Muscle layer of colon (tissue), 2 donors: ENCODE measurements around the gene FBXO42.

Source experiments
- H3K27ac ChIP-seq: one replicate; pipeline ENCODE4 v1.7.0; 2013; ENCODE audit warnings: low read depth, mild to moderate bottlenecking, low read length, moderate library complexity
- H3K27me3 ChIP-seq, 2 donors: one replicate each; pipeline ENCODE4 v1.7.0; 2013; ENCODE audit warnings: low read length in 2 of 2, mild to moderate bottlenecking in 2 of 2; ENCODE audit not compliant: insufficient read depth in 2 of 2, control insufficient read depth in 1 of 2
- H3K36me3 ChIP-seq: one replicate; pipeline ENCODE4 v1.7.0; 2013; ENCODE audit warnings: mild to moderate bottlenecking, low read length; ENCODE audit not compliant: insufficient read depth
- H3K4me1 ChIP-seq: one replicate; pipeline ENCODE4 v1.7.0; 2013; ENCODE audit warnings: mild to moderate bottlenecking, low read length; ENCODE audit not compliant: insufficient read depth
- H3K4me3 ChIP-seq, 2 donors: one replicate each; pipeline ENCODE4 v1.7.0; 2013; ENCODE audit warnings: low read length in 2 of 2, low read depth in 1 of 2, mild to moderate bottlenecking in 1 of 2, moderate library complexity in 1 of 2
- H3K9ac ChIP-seq: one replicate; pipeline ENCODE4 v1.7.0; 2013; ENCODE audit warnings: low read length
- H3K9me3 ChIP-seq: one replicate; pipeline ENCODE4 v1.7.0; 2013; ENCODE audit warnings: mild to moderate bottlenecking, low read length
- donor health status: abdominal sarcoma.
- donor health status: Adenocarcinoma of cecum.

Gene FBXO42

GRCh38 chr1:16245476-16246196 lies 106.6 kb downstream of the FBXO42 start:
- Histone ChIP-seq H3K27me3 (no peaks in the 10 kb centered on the region), H3K4me1 (peaks cover 38% of the 10 kb centered on the region), H3K4me3 (no peak overlapping the region), H3K9ac (no peak overlapping the region), H3K9me3 (no peaks in the 10 kb centered on the region), H3K27ac (no peak overlapping the region), H3K36me3 (peaks cover 14% of the 10 kb centered on the region)

- Histone ChIP-seq H3K36me3 (peaks cover 10% of the 10 kb centered on the region), H3K9me3 (no peaks in the 10 kb centered on the region), H3K4me1 (peaks cover 33% of the 10 kb centered on the region), H3K27ac (no peak overlapping the region), H3K9ac (no peak overlapping the region), H3K4me3 (no peak overlapping the region), H3K27me3 (no peaks in the 10 kb centered on the region)
These were observed 107.5 kb downstream of the FBXO42 start for GRCh38 chr1:16244650-16245285.

GRCh38 chr1:16243936-16244649 lies 108.2 kb downstream of the FBXO42 start:
- peaks cover 5% of the 10 kb centered on the region for H3K36me3 ChIP-seq
- H3K4me1 ChIP-seq = peaks cover 26% of the 10 kb centered on the region
- H3K27me3 ChIP-seq = no peaks in the 10 kb centered on the region
- H3K4me3 ChIP-seq = no peak overlapping the region
- H3K27ac ChIP-seq = no peak overlapping the region
- H3K9me3 ChIP-seq = no peaks in the 10 kb centered on the region
- no peak overlapping the region for H3K9ac ChIP-seq

GRCh38 chr1:16243215-16243610 lies 109.1 kb downstream of the FBXO42 start:
- no peak overlapping the region for H3K27ac ChIP-seq
- H3K4me1 ChIP-seq = peaks cover 17% of the 10 kb centered on the region
- H3K9ac ChIP-seq = no peak overlapping the region
- H3K27me3 ChIP-seq = no peaks in the 10 kb centered on the region
- no peak overlapping the region for H3K4me3 ChIP-seq
- peaks cover 5% of the 10 kb centered on the region for H3K36me3 ChIP-seq
- H3K9me3 ChIP-seq = no peaks in the 10 kb centered on the region

- no peak overlapping the region for H3K9ac ChIP-seq
- peaks cover 5% of the 10 kb centered on the region for H3K36me3 ChIP-seq
- H3K9me3 ChIP-seq = no peaks in the 10 kb centered on the region
- no peak overlapping the region for H3K4me3 ChIP-seq
- peaks cover 14% of the 10 kb centered on the region for H3K4me1 ChIP-seq
- H3K27me3 ChIP-seq = no peaks in the 10 kb centered on the region
- no peak overlapping the region for H3K27ac ChIP-seq
These were observed 109.6 kb downstream of the FBXO42 start for GRCh38 chr1:16242556-16243214.

- peaks cover 20% of the 10 kb centered on the region for H3K4me1 ChIP-seq
- no peaks in the 10 kb centered on the region for H3K9me3 ChIP-seq
- H3K27ac ChIP-seq = no peak overlapping the region
- no peak overlapping the region for H3K9ac ChIP-seq
- no peaks in the 10 kb centered on the region for H3K36me3 ChIP-seq
- H3K27me3 ChIP-seq = no peaks in the 10 kb centered on the region
- no peak overlapping the region for H3K4me3 ChIP-seq
These were observed 111.0 kb downstream of the FBXO42 start for GRCh38 chr1:16241221-16241708.

- H3K36me3 ChIP-seq = no peaks in the 10 kb centered on the region
- no peak overlapping the region for H3K4me3 ChIP-seq
- no peak overlapping the region for H3K27ac ChIP-seq
- H3K4me1 ChIP-seq = peaks cover 24% of the 10 kb centered on the region
- H3K27me3 ChIP-seq = no peaks in the 10 kb centered on the region
- no peak overlapping the region for H3K9ac ChIP-seq
- H3K9me3 ChIP-seq = no peaks in the 10 kb centered on the region
These were observed 112.2 kb downstream of the FBXO42 start for GRCh38 chr1:16239972-16240491.

GRCh38 chr1:16237343-16237830 lies 114.9 kb downstream of the FBXO42 start:
- no peaks in the 10 kb centered on the region for H3K36me3 ChIP-seq
- no peaks in the 10 kb centered on the region for H3K9me3 ChIP-seq
- H3K27ac ChIP-seq = peak overlapping the region; percentile 82
- peaks cover 15% of the 10 kb centered on the region for H3K4me1 ChIP-seq
- H3K9ac ChIP-seq = no peak overlapping the region
- no peaks in the 10 kb centered on the region for H3K27me3 ChIP-seq
- H3K4me3 ChIP-seq = peak overlapping the region; percentile 75 to 77

GRCh38 chr1:16236511-16237342 lies 115.6 kb downstream of the FBXO42 start, which contains the start of gene CPLANE2:
Gene CPLANE2 (minus strand): TSS chr1:16237183. CDS start chr1:16236742, 441 bp downstream.
- H3K4me3 ChIP-seq = peak within 1 kb of the TSS; percentile 75 to 77
- peak within 1 kb of the TSS; percentile 77 for H3K9ac ChIP-seq
- peaks cover 15% of the 10 kb centered on the region for H3K4me1 ChIP-seq
- H3K27ac ChIP-seq = peak within 1 kb of the TSS; percentile 82
- no peaks in the 10 kb centered on the region for H3K36me3 ChIP-seq
- H3K27me3 ChIP-seq = no peaks in the 10 kb centered on the region
- H3K9me3 ChIP-seq = no peaks in the 10 kb centered on the region

GRCh38 chr1:16235944-16236510 lies 116.3 kb downstream of the FBXO42 start:
- H3K9ac ChIP-seq = peak overlapping the region; percentile 77
- H3K4me1 ChIP-seq = peaks cover 15% of the 10 kb centered on the region
- peak overlapping the region; percentile 71 for H3K27ac ChIP-seq
- H3K9me3 ChIP-seq = no peaks in the 10 kb centered on the region
- no peaks in the 10 kb centered on the region for H3K36me3 ChIP-seq
- H3K4me3 ChIP-seq = peak overlapping the region; percentile 75 to 77
- H3K27me3 ChIP-seq = no peaks in the 10 kb centered on the region
